Stomach (tissue), 9 donors: ENCODE data around the gene IL18BP. TPM values are rescaled to one million over a fixed set of nuclear protein-coding genes. Genes with fewer than 3 reads are reported as not detected.

Experiments used
- DNase-seq, 2 donors: peaks; one replicate each; pipeline versions ENCODE4 v3.0.0 to v3.0.0-alpha.2; 2013 to 2019
- H3K27ac ChIP-seq, 5 donors: fragments of 200-600 bp in 4 of 5; sonication (generic) in 4 of 5; one replicate each; pipeline ENCODE4 v1.5.1; 2013 to 2019; ENCODE audit warnings: mild to moderate bottlenecking in 1 of 5, moderate library complexity in 1 of 5
- H3K27me3 ChIP-seq, 3 donors: fragments of 200-600 bp; sonication (generic); one replicate each; pipeline ENCODE4 v1.5.1; 2017 to 2019; ENCODE audit warnings: mixed run types in 1 of 3
- H3K36me3 ChIP-seq, 4 donors: fragments of 200-600 bp; sonication (generic); 1 replicate in 3 of 4; 2 replicates in 1 of 4; pipeline ENCODE4 v1.5.1; 2016 to 2019
- H3K4me1 ChIP-seq, 4 donors: fragments of 200-600 bp; sonication (generic); one replicate each; pipeline ENCODE4 v1.5.1; 2016 to 2019
- H3K4me3 ChIP-seq, 4 donors: fragments of 200-600 bp; sonication (generic) in 3 of 4; one replicate each; pipeline ENCODE4 v1.5.1; 2016 to 2019; ENCODE audit warnings: mild to moderate bottlenecking in 1 of 4
- H3K9me3 ChIP-seq, 4 donors: fragments of 200-600 bp; sonication (generic); one replicate each; pipeline ENCODE4 v1.5.1; 2016 to 2019
- CTCF ChIP-seq, 7 experiments: fragments of 450-650 bp in 4 of 7; fragments of 200-600 bp in 3 of 7; sonication (generic) in 3 of 7; IDR thresholded peaks; one replicate each; pipeline ENCODE4 v1.5.1; 2016 to 2019; ENCODE audit warnings: antibody characterized with exemption in 7 of 7, control low read depth in 2 of 7, mild to moderate bottlenecking in 1 of 7
- EP300 ChIP-seq: sonication (generic); formaldehyde crosslinking; IDR thresholded peaks from one replicate; pipeline ENCODE4 v1.6.1; 2017; ENCODE audit warnings: antibody characterized with exemption
- POLR2A ChIP-seq, 4 donors: fragments of 450-650 bp; IDR thresholded peaks; one replicate each; pipeline ENCODE4 v1.6.1; 2016; ENCODE audit warnings: antibody characterized with exemption in 4 of 4, control low read depth in 2 of 4, mild to moderate bottlenecking in 1 of 4, moderate library complexity in 1 of 4
- POLR2AphosphoS5 ChIP-seq, 3 donors: sonication (generic); formaldehyde crosslinking; IDR thresholded peaks; one replicate each; pipeline ENCODE4 v1.6.1; 2016; ENCODE audit warnings: antibody characterized with exemption in 3 of 3
- WGBS, 5 donors: extraction: QIAGEN DNeasy Blood & Tissue Kit in 3 of 5; methylation state at CpG; one replicate each; pipeline versions ENCODE4 v1.1.5 to v1.1.7; 2013 to 2018; 5-methylcytosine and 5-hydroxymethylcytosine counted together
- intact Hi-C: fragments of 100-400 bp; cut with DNase I; formaldehyde crosslinking; loops from one replicate; pipeline ENCODE4 v1.15.1; 2023; ENCODE audit warnings: low total_unique reads
- polyA plus RNA-seq, 3 donors: library from polyadenylated mRNA; stranded (reverse); fragments of 200-250 nt; gene quantifications; one replicate each; pipeline ENCODE4 v1.2.3, GENCODE V29; 2013
- total RNA-seq, 5 donors: library from RNA; depleted of rRNA; stranded (reverse); fragments of >200 nt; gene quantifications; one replicate each; pipeline versions ENCODE4 v1.1.0 to v1.2.3, GENCODE V29; 2014 to 2016
- donor health status: healthy with polysubstance abuse.
- donor health status: Bipolar disorder and iron deficiency.
- donor health status: healthy.

IL18BP gene
- total and polyA plus RNA-seq, 8 donors: 2.0 to 14.8 (median 5.7) TPM

- Histone ChIP-seq H3K36me3 (peaks cover 71 to 96% (median 93%) of the 10 kb centered on the region in 4 donors), H3K27me3 (no peaks in the 10 kb centered on the region), H3K27ac (peak overlapping the region in 2 of 5 donors; percentile 2 to 52), H3K4me1 (peaks cover 7 to 56% (median 24%) of the 10 kb centered on the region in 4 donors), H3K4me3 (no peak overlapping the region), H3K9me3 (no peaks in the 10 kb centered on the region)
- TF ChIP-seq EP300: no peak
- no peak for TF ChIP-seq CTCF (IDR thresholded peaks at IDR 0.05)
- TF ChIP-seq POLR2AphosphoS5 (IDR thresholded peaks at IDR 0.05): no peak
- TF ChIP-seq POLR2A (IDR thresholded peaks at IDR 0.05): no peak
- WGBS, 5 donors: 83 to 91% (median 89%) methylated on average over 16 of the region's 16 CpGs
- DNase-seq: no peak
- intact Hi-C loops: no loop called here
Measured at GRCh38 chr11:72004515-72005346, 6.0 kb downstream of the IL18BP start.

GRCh38 chr11:72005347-72006260, 6.9 kb downstream of the IL18BP start:
- WGBS, 5 donors: 82 to 86% (median 85%) methylated on average over 20 of the region's 20 CpGs
- no peak overlapping the region for H3K4me3 ChIP-seq
- DNase-seq: no peak
- peaks cover 0 to 56% (median 18%) of the 10 kb centered on the region in 4 donors for H3K4me1 ChIP-seq
- H3K36me3 ChIP-seq: peaks cover 80 to 100% (median 100%) of the 10 kb centered on the region in 4 donors
- no peaks in the 10 kb centered on the region for H3K27me3 ChIP-seq
- H3K9me3 ChIP-seq: no peaks in the 10 kb centered on the region
- no peak for TF ChIP-seq POLR2AphosphoS5 (IDR thresholded peaks at IDR 0.05)
- no peak for TF ChIP-seq CTCF (IDR thresholded peaks at IDR 0.05)
- no peak for TF ChIP-seq POLR2A (IDR thresholded peaks at IDR 0.05)
- TF ChIP-seq EP300: no peak
- intact Hi-C loops: no loop called here
- H3K27ac ChIP-seq: peak overlapping the region in 2 of 5 donors; percentile 2 to 52

GRCh38 chr11:72006309-72007088, 7.8 kb downstream of the IL18BP start:
- Histone ChIP-seq H3K27me3 (no peaks in the 10 kb centered on the region), H3K4me1 (peaks cover 0 to 56% (median 16%) of the 10 kb centered on the region in 4 donors), H3K27ac (peak overlapping the region in 1 of 5 donors; percentile 2), H3K9me3 (no peaks in the 10 kb centered on the region), H3K36me3 (peaks cover 89 to 100% (median 100%) of the 10 kb centered on the region in 4 donors), H3K4me3 (no peak overlapping the region)
- TF ChIP-seq POLR2AphosphoS5 (IDR thresholded peaks at IDR 0.05) (no peak), EP300 (no peak), CTCF (IDR thresholded peaks at IDR 0.05) (no peak), POLR2A (IDR thresholded peaks at IDR 0.05) (no peak)
- intact Hi-C loops: no loop called here
- DNase-seq: no peak
- WGBS, 5 donors: 76 to 88% (median 86%) methylated on average over 8 of the region's 8 CpGs
